OCI-LY1 (cell line): Measurements from ENCODE around the gene SLC25A11.

ENCODE experiments used
- H2AFZ ChIP-seq: fragments of 200-600 bp; sonication (generic), shearing (Covaris generic); 2 replicates; pipeline ENCODE4 v1.6.0; 2014; ENCODE audit warnings: antibody characterized with exemption, mild to moderate bottlenecking, low read length
- H3F3A ChIP-seq: fragments of 200-600 bp; sonication (generic), shearing (Covaris generic); 2 replicates; pipeline ENCODE4 v1.6.0; 2014; ENCODE audit warnings: mild to moderate bottlenecking, antibody characterized with exemption, low read length, moderate library complexity; ENCODE audit not compliant: insufficient read depth
- H3K27ac ChIP-seq: fragments of 200-600 bp; sonication (generic); 2 replicates; pipeline ENCODE4 v1.5.1; 2014; ENCODE audit warnings: low read length, mixed run types, mild to moderate bottlenecking, low read depth; ENCODE audit not compliant: poor library complexity, severe bottlenecking
- H3K27me3 ChIP-seq: fragments of 200-600 bp; sonication (generic); 2 replicates; pipeline ENCODE4 v1.6.0; 2014; ENCODE audit warnings: antibody characterized with exemption, mild to moderate bottlenecking, low read length, moderate library complexity; ENCODE audit not compliant: insufficient read depth
- H3K36me3 ChIP-seq: fragments of 200-600 bp; sonication (generic); 2 replicates; pipeline ENCODE4 v1.6.1; 2014; ENCODE audit warnings: mild to moderate bottlenecking, antibody characterized with exemption, low read length, moderate library complexity, mixed read lengths; ENCODE audit not compliant: insufficient read depth
- H3K4me1 ChIP-seq: fragments of 200-600 bp; sonication (generic); 2 replicates; pipeline ENCODE4 v1.5.1; 2014; ENCODE audit warnings: mild to moderate bottlenecking, low read length, moderate library complexity; ENCODE audit not compliant: insufficient read depth, severe bottlenecking
- H3K4me2 ChIP-seq: fragments of 200-600 bp; sonication (generic), shearing (Covaris generic); 2 replicates; pipeline ENCODE4 v1.6.1; 2014; ENCODE audit warnings: low read length
- H3K4me3 ChIP-seq: fragments of 200-600 bp; sonication (generic); 2 replicates; pipeline ENCODE4 v1.5.1; 2014; ENCODE audit warnings: low read length, low read depth, mild to moderate bottlenecking, mixed read lengths; ENCODE audit not compliant: poor library complexity, severe bottlenecking
- H3K79me2 ChIP-seq: fragments of 200-600 bp; shearing (Covaris generic); 2 replicates; pipeline ENCODE4 v1.6.1; 2016; ENCODE audit warnings: mixed run types, low read length, mixed read lengths; ENCODE audit not compliant: insufficient read depth
- H3K9ac ChIP-seq: fragments of 200-600 bp; sonication (generic), shearing (Covaris generic); 2 replicates; pipeline ENCODE4 v1.6.1; 2014; ENCODE audit warnings: mild to moderate bottlenecking, low read length, mixed read lengths
- H3K9me2 ChIP-seq: fragments of 200-600 bp; sonication (generic), shearing (Covaris generic); 2 replicates; pipeline ENCODE4 v1.6.1; 2014; ENCODE audit warnings: low read depth, mild to moderate bottlenecking, low read length, mixed read lengths
- H3K9me3 ChIP-seq: fragments of 200-600 bp; shearing (Covaris generic); 2 replicates; pipeline ENCODE4 v1.6.1; 2014; ENCODE audit warnings: low read length, mixed read lengths
- H4K20me1 ChIP-seq: fragments of 200-600 bp; sonication (generic), shearing (Covaris generic); 2 replicates; pipeline ENCODE4 v1.6.0; 2016; ENCODE audit warnings: mild to moderate bottlenecking, low read length; ENCODE audit not compliant: insufficient read depth
- CTCF ChIP-seq: fragments of 200-600 bp; sonication (generic), shearing (Covaris generic); IDR thresholded peaks from 2 replicates; pipeline ENCODE4 v1.5.1; 2017; ENCODE audit warnings: mild to moderate bottlenecking, antibody characterized with exemption, low read length, moderate library complexity, mixed read lengths
- EZH2 ChIP-seq: fragments of 200-600 bp; sonication (generic), shearing (Covaris generic); IDR thresholded peaks from 2 replicates; pipeline ENCODE4 v1.8.0; 2017; ENCODE audit warnings: borderline replicate concordance, mixed run types, mild to moderate bottlenecking, antibody characterized with exemption, low read length, moderate library complexity, mixed read lengths

SLC25A11 gene

GRCh38 chr17:4892499-4893221, 47.2 kb downstream of the SLC25A11 start:
- Histone ChIP-seq H3K27ac (no peak overlapping the region), H3K79me2 (no peaks in the 10 kb centered on the region), H3K9ac (no peak overlapping the region), H3F3A (no peaks in the 10 kb centered on the region), H3K4me3 (no peak overlapping the region), H4K20me1 (no peaks in the 10 kb centered on the region), H3K4me2 (no peak overlapping the region), H2AFZ (no peak overlapping the region), H3K36me3 (peaks cover 64% of the 10 kb centered on the region), H3K9me3 (no peaks in the 10 kb centered on the region), H3K9me2 (no peaks in the 10 kb centered on the region), H3K27me3 (no peaks in the 10 kb centered on the region), H3K4me1 (no peaks in the 10 kb centered on the region)
- TF ChIP-seq CTCF (no peak), EZH2 (no peak)

GRCh38 chr17:4891411-4892410, 48.1 kb downstream of the SLC25A11 start:
- TF ChIP-seq CTCF, result no peak
- TF ChIP-seq EZH2, result no peak
- no peaks in the 10 kb centered on the region for H3K79me2 ChIP-seq
- no peak overlapping the region for H3K27ac ChIP-seq
- peaks cover 66% of the 10 kb centered on the region for H3K36me3 ChIP-seq
- H3K4me1 ChIP-seq, result no peaks in the 10 kb centered on the region
- H3K4me2 ChIP-seq, result no peak overlapping the region
- H2AFZ ChIP-seq, result no peak overlapping the region
- H3K9me2 ChIP-seq, result no peaks in the 10 kb centered on the region
- H4K20me1 ChIP-seq, result no peaks in the 10 kb centered on the region
- no peaks in the 10 kb centered on the region for H3K9me3 ChIP-seq
- H3K4me3 ChIP-seq, result no peak overlapping the region
- no peaks in the 10 kb centered on the region for H3K27me3 ChIP-seq
- no peak overlapping the region for H3K9ac ChIP-seq
- H3F3A ChIP-seq, result no peaks in the 10 kb centered on the region

GRCh38 chr17:4887581-4887980, 52.3 kb downstream of the SLC25A11 start:
- H3F3A ChIP-seq, result no peaks in the 10 kb centered on the region
- no peaks in the 10 kb centered on the region for H4K20me1 ChIP-seq
- H3K4me3 ChIP-seq, result no peak overlapping the region
- no peaks in the 10 kb centered on the region for H3K27me3 ChIP-seq
- H3K27ac ChIP-seq, result no peak overlapping the region
- peaks cover 61% of the 10 kb centered on the region; the same call in 1 of the 2 replicates for H3K36me3 ChIP-seq
- no peaks in the 10 kb centered on the region for H3K9me3 ChIP-seq
- TF ChIP-seq CTCF, result no peak
- no peak for TF ChIP-seq EZH2
- no peaks in the 10 kb centered on the region for H3K9me2 ChIP-seq
- H3K4me1 ChIP-seq, result no peaks in the 10 kb centered on the region
- H3K9ac ChIP-seq, result no peak overlapping the region
- no peak overlapping the region for H2AFZ ChIP-seq
- H3K79me2 ChIP-seq, result no peaks in the 10 kb centered on the region
- H3K4me2 ChIP-seq, result no peak overlapping the region
